ENCODE results near the gene FAM174C.

- TF ChIP-seq YY1 (IDR thresholded peaks at IDR 0.05; ENCODE audit: extremely low read depth, insufficient replicate concordance, low read depth, low read length) (no peak), CEBPB (IDR thresholded peaks at IDR 0.05; ENCODE audit: low read depth) (no peak), SP1 (IDR thresholded peaks at IDR 0.05; ENCODE audit: low read depth) (no peak), CTCF (IDR thresholded peaks at IDR 0.05 in 2 of 3, conservative IDR thresholded peaks at IDR 0.05 in 1 of 3; ENCODE audit: borderline replicate concordance in 1 of 3, insufficient read depth in 1 of 3, low read depth in 2 of 3, low read length in 2 of 3) (no peak)
These were observed 41.0 kb upstream of the FAM174C start for GRCh38 chr19:1234051-1234954.
